Fibroblast of the conjunctiva (primary cell): ENCODE data around the gene SLC19A1.
A peak's percentile ranks its signal among the peaks of the same experiment; 100 is the strongest.

Source experiments
- DNase-seq: peaks from one replicate; pipeline ENCODE4 v3.0.0-alpha.2; 2010; ENCODE audit warnings: low read depth

Gene SLC19A1

GRCh38 chr21:45477176-45478114 is 64.8 kb downstream of the SLC19A1 start:
- DNase-seq: no peak

GRCh38 chr21:45476582-45476981 is 65.7 kb downstream of the SLC19A1 start:
- no peak for DNase-seq

GRCh38 chr21:45475797-45476570 is 66.3 kb downstream of the SLC19A1 start:
- DNase-seq: no peak

GRCh38 chr21:45475004-45475685 is 67.1 kb downstream of the SLC19A1 start:
- DNase-seq: no peak

GRCh38 chr21:45474323-45474950 is 67.8 kb downstream of the SLC19A1 start:
- DNase-seq: no peak

- DNase-seq: no peak
Measured at GRCh38 chr21:45473496-45474322, 68.5 kb downstream of the SLC19A1 start.

GRCh38 chr21:45472445-45473365 is 69.5 kb downstream of the SLC19A1 start:
- DNase-seq: no peak

- no peak for DNase-seq
Measured at GRCh38 chr21:45471525-45472221, 70.6 kb downstream of the SLC19A1 start.

GRCh38 chr21:45470773-45471524 is 71.3 kb downstream of the SLC19A1 start:
- DNase-seq: peak; percentile 65

- DNase-seq: no peak
Measured at GRCh38 chr21:45470087-45470515, 72.1 kb downstream of the SLC19A1 start.

- DNase-seq: no peak
Measured at GRCh38 chr21:45469273-45470086, 72.8 kb downstream of the SLC19A1 start.

- no peak for DNase-seq
Measured at GRCh38 chr21:45468971-45469272, 73.3 kb downstream of the SLC19A1 start.

- DNase-seq: no peak
Measured at GRCh38 chr21:45468051-45468970, 73.9 kb downstream of the SLC19A1 start.

GRCh38 chr21:45467221-45467779 is 74.9 kb downstream of the SLC19A1 start:
- no peak for DNase-seq

GRCh38 chr21:45466330-45467220 is 75.7 kb downstream of the SLC19A1 start:
- DNase-seq: no peak
